Activated CD4-positive, alpha-beta T cell treated with anti-CD3 and anti-CD28 coated beads, Interleukin-2, amount 50 U/mL, for 48 hours (primary cell): Measurements from ENCODE around the gene AMY2B.
"Not testable (repeated sequence)": the region's sequence is repeated elsewhere in the genome, so short reads cannot be mapped to it uniquely, and the experiment has no call there.

Experiments
- DNase-seq, 2 experiments: peaks; one replicate each; pipeline ENCODE4 v3.0.0-alpha.2; 2020

Gene AMY2B

GRCh38 chr1:103627436-103627835 lies 56.0 kb downstream of the AMY2B start:
- not testable (repeated sequence) for DNase-seq
